Neural cell (in vitro differentiated cells): ENCODE measurements around the gene HAPSTR1. TPM values are rescaled to one million over a fixed set of nuclear protein-coding genes. Genes with fewer than 3 reads are reported as not detected.

Experiments
- H2AFZ ChIP-seq: fragments of 200-600, 300-800 bp; sonication (generic), shearing (Covaris generic); 2 replicates; pipeline ENCODE4 v1.6.0; 2014; ENCODE audit warnings: low read depth, mild to moderate bottlenecking, antibody characterized with exemption, low read length, moderate library complexity
- H3F3A ChIP-seq: fragments of 200-600 bp; shearing (Covaris generic); 2 replicates; pipeline ENCODE4 v1.6.1; 2016; ENCODE audit warnings: mild to moderate bottlenecking, moderate library complexity, mixed read lengths, antibody characterized with exemption, low read length; ENCODE audit not compliant: insufficient read depth, poor library complexity, severe bottlenecking
- H3K27ac ChIP-seq: fragments of 200-600, 300-800 bp; sonication (generic), shearing (Covaris generic); 2 replicates; pipeline ENCODE4 v1.5.1; 2014; ENCODE audit warnings: mild to moderate bottlenecking, low read length, moderate library complexity
- H3K27me3 ChIP-seq: fragments of 300-800, 200-600 bp; sonication (generic), shearing (Covaris generic); 2 replicates; pipeline ENCODE4 v1.6.0; 2014; ENCODE audit warnings: mild to moderate bottlenecking, low read depth, low read length, moderate library complexity; ENCODE audit not compliant: insufficient read depth
- H3K36me3 ChIP-seq: fragments of 300-800, 200-600 bp; sonication (generic), shearing (Covaris generic); 2 replicates; pipeline ENCODE4 v1.5.1; 2014; ENCODE audit warnings: mild to moderate bottlenecking, antibody characterized with exemption, low read length, moderate library complexity; ENCODE audit not compliant: insufficient read depth
- H3K4me2 ChIP-seq: fragments of 300-800, 200-600 bp; sonication (generic), shearing (Covaris generic); 2 replicates; pipeline ENCODE4 v1.6.0; 2014; ENCODE audit warnings: mild to moderate bottlenecking, low read length
- H3K4me3 ChIP-seq: fragments of 300-800, 200-600 bp; sonication (generic), shearing (Covaris generic); 2 replicates; pipeline ENCODE4 v1.5.1; 2014; ENCODE audit warnings: mild to moderate bottlenecking, low read length, moderate library complexity
- H3K79me2 ChIP-seq: fragments of 200-600 bp; shearing (Covaris generic); replicated peaks from 2 replicates; pipeline ENCODE4 v1.6.0; 2014; ENCODE audit warnings: mild to moderate bottlenecking, low read length, moderate library complexity; ENCODE audit not compliant: insufficient read depth
- H3K9ac ChIP-seq: fragments of 300-800, 200-600 bp; sonication (generic), shearing (Covaris generic); 2 replicates; pipeline ENCODE4 v1.6.1; 2016; ENCODE audit warnings: mild to moderate bottlenecking, low read length, mixed read lengths
- H3K9me2 ChIP-seq: fragments of 200-600 bp; shearing (Covaris generic); 2 replicates; pipeline ENCODE4 v1.6.1; 2016; ENCODE audit warnings: mild to moderate bottlenecking, low read length, mixed read lengths; ENCODE audit not compliant: insufficient read depth
- H3K9me3 ChIP-seq: fragments of 200-600, 300-800 bp; sonication (generic), shearing (Covaris generic); 2 replicates; pipeline ENCODE4 v1.6.1; 2016; ENCODE audit warnings: mild to moderate bottlenecking, mixed run types, low read length, moderate library complexity, mixed read lengths
- H4K20me1 ChIP-seq: fragments of 200-600 bp; shearing (Covaris generic); 2 replicates; pipeline ENCODE4 v1.6.1; 2016; ENCODE audit warnings: mild to moderate bottlenecking, mixed run types; ENCODE audit not compliant: insufficient read depth
- EP300 ChIP-seq: fragments of 450-650 bp; conservative IDR thresholded peaks from 2 replicates; pipeline ENCODE4 v1.6.1; 2014; ENCODE audit warnings: antibody characterized with exemption, mild to moderate bottlenecking, moderate library complexity; ENCODE audit not compliant: poor library complexity, severe bottlenecking
- EZH2 ChIP-seq: fragments of 200-600, 300-800 bp; shearing (Covaris generic), sonication (generic); IDR thresholded peaks from 2 replicates; pipeline ENCODE4 v1.6.1; 2014; ENCODE audit warnings: antibody characterized with exemption, low read length, borderline replicate concordance, mild to moderate bottlenecking; ENCODE audit not compliant: insufficient read depth, poor library complexity, severe bottlenecking
- MXI1 ChIP-seq: fragments of 450-650 bp; conservative IDR thresholded peaks from 2 replicates; pipeline ENCODE4 v1.6.1; 2014; ENCODE audit warnings: antibody characterized with exemption, mild to moderate bottlenecking; ENCODE audit not compliant: poor library complexity, severe bottlenecking
- POLR2AphosphoS5 ChIP-seq: IDR thresholded peaks from 2 replicates; pipeline ENCODE4 v1.6.1; 2012
- RAD21 ChIP-seq: fragments of 450-650 bp; conservative IDR thresholded peaks from 2 replicates; pipeline ENCODE4 v1.6.1; 2014; ENCODE audit warnings: antibody characterized with exemption, mild to moderate bottlenecking, moderate library complexity
- SMC3 ChIP-seq: fragments of 450-650 bp; conservative IDR thresholded peaks from 2 replicates; pipeline ENCODE4 v1.6.1; 2014; ENCODE audit warnings: antibody characterized with exemption, mild to moderate bottlenecking, moderate library complexity; ENCODE audit not compliant: poor library complexity
- TAF1 ChIP-seq: IDR thresholded peaks from 2 replicates; pipeline ENCODE4 v1.6.1; 2012; ENCODE audit warnings: low read depth
- polyA plus RNA-seq: library from polyadenylated mRNA; depleted of rRNA; stranded (reverse); fragments of >200 nt; gene quantifications from 2 replicates; pipeline ENCODE4 v1.2.3, GENCODE V29; 2014
- TF ChIP-seq, protein P1 (sequence below): IDR thresholded peaks from 2 replicates; pipeline ENCODE4 v1.6.1; 2012; ENCODE audit warnings: borderline replicate concordance
- TF ChIP-seq, protein P2 (sequence below): fragments of 450-650 bp; IDR thresholded peaks from 2 replicates; pipeline ENCODE4 v1.5.1; 2014; ENCODE audit warnings: antibody characterized with exemption, mild to moderate bottlenecking, moderate library complexity; ENCODE audit not compliant: poor library complexity, severe bottlenecking

The HAPSTR1 gene
- polyA plus RNA-seq, 1 donor from 2014 or later: 60.7 TPM

DNA sequence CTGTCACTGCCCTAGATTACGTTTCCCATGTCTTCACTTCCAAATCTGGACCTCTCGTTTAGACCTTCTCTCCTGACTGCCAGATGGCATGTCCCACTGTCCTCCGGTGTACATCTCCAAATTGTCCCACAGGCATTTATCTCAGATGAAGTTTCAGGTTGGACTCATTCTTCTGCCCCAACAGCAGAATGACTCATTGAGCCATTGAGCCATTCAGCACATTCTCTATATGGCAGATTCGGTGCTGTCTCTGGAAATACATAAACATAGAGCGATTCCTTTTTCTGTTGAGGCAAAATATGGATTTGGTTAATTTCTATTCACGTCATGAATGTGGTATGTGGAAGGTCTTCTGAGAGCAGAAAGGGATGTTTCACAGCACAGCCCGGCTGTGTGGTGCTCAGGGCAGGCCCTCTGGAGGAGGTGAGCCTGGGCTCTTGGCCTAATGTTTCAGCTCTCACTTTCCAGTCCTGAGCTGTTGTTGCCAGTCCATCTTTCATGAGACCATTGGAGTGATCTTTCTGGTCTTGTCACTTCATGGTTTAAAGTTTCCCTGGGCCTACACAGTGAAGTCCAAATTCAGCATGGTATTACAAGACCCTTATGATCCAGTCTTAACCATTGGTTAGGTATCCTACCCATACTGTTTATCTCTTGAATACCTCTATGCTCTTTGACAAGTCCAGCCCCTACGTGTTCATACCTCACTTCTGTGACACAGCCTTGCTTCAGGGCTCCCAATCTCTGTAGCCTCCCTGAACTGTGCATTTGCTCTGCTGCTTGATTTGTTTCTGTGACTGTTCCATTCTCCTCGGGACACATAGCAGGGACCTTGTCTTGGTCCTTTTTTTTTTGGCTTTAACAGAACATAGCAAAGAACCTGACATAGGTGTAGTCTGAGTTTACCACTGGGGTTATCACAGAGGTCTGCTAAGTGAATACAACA is 15.9 kb downstream of the HAPSTR1 start:
- Histone ChIP-seq H3K9me2 (no peaks in the 10 kb centered on the region), H3K4me2 (no peak overlapping the region), H3K9me3 (no peaks in the 10 kb centered on the region), H3K27me3 (no peaks in the 10 kb centered on the region), H2AFZ (no peak overlapping the region), H3K36me3 (peaks cover 18% of the 10 kb centered on the region), H3K4me3 (no peak overlapping the region), H3K9ac (no peak overlapping the region), H3K79me2 (peaks cover 100% of the 10 kb centered on the region), H3F3A (no peaks in the 10 kb centered on the region), H4K20me1 (peaks cover 74% of the 10 kb centered on the region), H3K27ac (no peak overlapping the region)
- no peak for TF ChIP-seq MXI1
- no peak for TF ChIP-seq RAD21
- no peak for TF ChIP-seq SMC3
- TF ChIP-seq POLR2AphosphoS5: no peak
- no peak for TF ChIP-seq EP300
- TF ChIP-seq EZH2: no peak
- TF ChIP-seq, protein P1, sequence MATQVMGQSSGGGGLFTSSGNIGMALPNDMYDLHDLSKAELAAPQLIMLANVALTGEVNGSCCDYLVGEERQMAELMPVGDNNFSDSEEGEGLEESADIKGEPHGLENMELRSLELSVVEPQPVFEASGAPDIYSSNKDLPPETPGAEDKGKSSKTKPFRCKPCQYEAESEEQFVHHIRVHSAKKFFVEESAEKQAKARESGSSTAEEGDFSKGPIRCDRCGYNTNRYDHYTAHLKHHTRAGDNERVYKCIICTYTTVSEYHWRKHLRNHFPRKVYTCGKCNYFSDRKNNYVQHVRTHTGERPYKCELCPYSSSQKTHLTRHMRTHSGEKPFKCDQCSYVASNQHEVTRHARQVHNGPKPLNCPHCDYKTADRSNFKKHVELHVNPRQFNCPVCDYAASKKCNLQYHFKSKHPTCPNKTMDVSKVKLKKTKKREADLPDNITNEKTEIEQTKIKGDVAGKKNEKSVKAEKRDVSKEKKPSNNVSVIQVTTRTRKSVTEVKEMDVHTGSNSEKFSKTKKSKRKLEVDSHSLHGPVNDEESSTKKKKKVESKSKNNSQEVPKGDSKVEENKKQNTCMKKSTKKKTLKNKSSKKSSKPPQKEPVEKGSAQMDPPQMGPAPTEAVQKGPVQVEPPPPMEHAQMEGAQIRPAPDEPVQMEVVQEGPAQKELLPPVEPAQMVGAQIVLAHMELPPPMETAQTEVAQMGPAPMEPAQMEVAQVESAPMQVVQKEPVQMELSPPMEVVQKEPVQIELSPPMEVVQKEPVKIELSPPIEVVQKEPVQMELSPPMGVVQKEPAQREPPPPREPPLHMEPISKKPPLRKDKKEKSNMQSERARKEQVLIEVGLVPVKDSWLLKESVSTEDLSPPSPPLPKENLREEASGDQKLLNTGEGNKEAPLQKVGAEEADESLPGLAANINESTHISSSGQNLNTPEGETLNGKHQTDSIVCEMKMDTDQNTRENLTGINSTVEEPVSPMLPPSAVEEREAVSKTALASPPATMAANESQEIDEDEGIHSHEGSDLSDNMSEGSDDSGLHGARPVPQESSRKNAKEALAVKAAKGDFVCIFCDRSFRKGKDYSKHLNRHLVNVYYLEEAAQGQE: no peak
- no peak for TF ChIP-seq TAF1
- TF ChIP-seq, protein P2, sequence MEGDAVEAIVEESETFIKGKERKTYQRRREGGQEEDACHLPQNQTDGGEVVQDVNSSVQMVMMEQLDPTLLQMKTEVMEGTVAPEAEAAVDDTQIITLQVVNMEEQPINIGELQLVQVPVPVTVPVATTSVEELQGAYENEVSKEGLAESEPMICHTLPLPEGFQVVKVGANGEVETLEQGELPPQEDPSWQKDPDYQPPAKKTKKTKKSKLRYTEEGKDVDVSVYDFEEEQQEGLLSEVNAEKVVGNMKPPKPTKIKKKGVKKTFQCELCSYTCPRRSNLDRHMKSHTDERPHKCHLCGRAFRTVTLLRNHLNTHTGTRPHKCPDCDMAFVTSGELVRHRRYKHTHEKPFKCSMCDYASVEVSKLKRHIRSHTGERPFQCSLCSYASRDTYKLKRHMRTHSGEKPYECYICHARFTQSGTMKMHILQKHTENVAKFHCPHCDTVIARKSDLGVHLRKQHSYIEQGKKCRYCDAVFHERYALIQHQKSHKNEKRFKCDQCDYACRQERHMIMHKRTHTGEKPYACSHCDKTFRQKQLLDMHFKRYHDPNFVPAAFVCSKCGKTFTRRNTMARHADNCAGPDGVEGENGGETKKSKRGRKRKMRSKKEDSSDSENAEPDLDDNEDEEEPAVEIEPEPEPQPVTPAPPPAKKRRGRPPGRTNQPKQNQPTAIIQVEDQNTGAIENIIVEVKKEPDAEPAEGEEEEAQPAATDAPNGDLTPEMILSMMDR: no peak

DNA sequence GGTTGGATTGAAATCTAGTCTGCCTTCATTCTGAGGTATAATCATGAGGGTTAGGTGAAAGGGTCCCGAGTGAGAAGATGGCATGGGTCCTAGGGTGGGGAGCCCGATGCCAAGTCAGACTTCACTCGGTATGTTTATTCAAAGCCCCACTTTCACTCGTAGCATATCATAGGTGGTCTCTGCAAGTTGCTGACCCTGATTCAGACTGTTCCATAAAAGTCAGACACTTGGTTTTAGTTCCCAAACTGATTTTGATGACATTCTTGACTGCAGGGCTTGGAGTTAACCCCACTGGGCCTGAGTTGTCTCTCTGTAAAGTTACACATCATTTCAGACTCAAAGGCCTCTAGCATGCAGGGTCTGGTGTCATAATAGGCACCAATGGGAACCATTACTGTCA is 17.8 kb downstream of the HAPSTR1 start:
- no peaks in the 10 kb centered on the region for H3F3A ChIP-seq
- no peak overlapping the region for H2AFZ ChIP-seq
- H3K4me3 ChIP-seq: no peak overlapping the region
- H3K79me2 ChIP-seq: peaks cover 100% of the 10 kb centered on the region
- peaks cover 78% of the 10 kb centered on the region for H4K20me1 ChIP-seq
- H3K4me2 ChIP-seq: no peak overlapping the region
- no peaks in the 10 kb centered on the region for H3K9me2 ChIP-seq
- peaks cover 10% of the 10 kb centered on the region for H3K36me3 ChIP-seq
- TF ChIP-seq EZH2: no peak
- TF ChIP-seq SMC3: no peak
- TF ChIP-seq EP300: no peak
- TF ChIP-seq TAF1: no peak
- TF ChIP-seq, protein P2: no peak
- no peaks in the 10 kb centered on the region for H3K9me3 ChIP-seq
- no peak overlapping the region for H3K27ac ChIP-seq
- no peak overlapping the region for H3K9ac ChIP-seq
- H3K27me3 ChIP-seq: no peaks in the 10 kb centered on the region
